ENCODE results near the gene RGP1.

DNA sequence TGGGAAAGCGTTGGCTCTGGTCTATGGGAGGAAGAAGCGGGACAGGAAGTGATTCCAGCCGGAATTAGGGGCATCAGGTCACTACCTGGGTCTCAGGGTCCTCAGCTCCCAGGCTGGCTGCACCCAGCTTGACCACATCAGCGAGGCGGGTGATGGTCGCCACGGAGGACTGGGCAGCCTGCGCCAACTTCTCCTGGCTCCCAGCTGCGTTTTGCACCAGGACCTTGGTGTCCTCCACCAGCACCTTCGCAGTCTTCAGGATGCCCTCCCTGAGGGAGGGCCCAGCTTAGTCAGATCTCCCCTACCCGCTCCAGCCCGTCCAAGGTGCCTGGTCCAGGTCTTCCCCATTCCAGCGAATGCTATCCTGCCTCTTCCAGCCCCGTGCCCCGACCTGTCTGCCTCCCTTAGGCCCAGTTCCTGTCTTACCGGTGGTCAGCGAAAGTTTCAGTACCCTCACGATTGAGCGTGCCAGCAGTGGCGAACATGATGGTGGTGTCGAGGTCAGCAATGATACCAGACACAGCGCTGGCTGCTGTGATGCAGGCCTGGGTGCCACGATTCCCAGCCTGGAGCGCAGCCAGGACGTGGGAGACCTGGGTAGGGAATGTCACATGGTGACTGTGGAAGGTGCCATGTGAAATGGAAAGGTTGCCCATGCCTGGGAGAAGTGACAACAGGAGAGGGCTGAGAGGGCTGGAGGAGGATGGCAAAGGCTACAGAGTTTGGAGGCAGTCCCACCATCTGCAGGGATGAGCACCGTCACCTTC lies 45.0 kb upstream of the RGP1 start:
- TF ChIP-seq, protein P1, sequence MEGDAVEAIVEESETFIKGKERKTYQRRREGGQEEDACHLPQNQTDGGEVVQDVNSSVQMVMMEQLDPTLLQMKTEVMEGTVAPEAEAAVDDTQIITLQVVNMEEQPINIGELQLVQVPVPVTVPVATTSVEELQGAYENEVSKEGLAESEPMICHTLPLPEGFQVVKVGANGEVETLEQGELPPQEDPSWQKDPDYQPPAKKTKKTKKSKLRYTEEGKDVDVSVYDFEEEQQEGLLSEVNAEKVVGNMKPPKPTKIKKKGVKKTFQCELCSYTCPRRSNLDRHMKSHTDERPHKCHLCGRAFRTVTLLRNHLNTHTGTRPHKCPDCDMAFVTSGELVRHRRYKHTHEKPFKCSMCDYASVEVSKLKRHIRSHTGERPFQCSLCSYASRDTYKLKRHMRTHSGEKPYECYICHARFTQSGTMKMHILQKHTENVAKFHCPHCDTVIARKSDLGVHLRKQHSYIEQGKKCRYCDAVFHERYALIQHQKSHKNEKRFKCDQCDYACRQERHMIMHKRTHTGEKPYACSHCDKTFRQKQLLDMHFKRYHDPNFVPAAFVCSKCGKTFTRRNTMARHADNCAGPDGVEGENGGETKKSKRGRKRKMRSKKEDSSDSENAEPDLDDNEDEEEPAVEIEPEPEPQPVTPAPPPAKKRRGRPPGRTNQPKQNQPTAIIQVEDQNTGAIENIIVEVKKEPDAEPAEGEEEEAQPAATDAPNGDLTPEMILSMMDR (conservative IDR thresholded peaks at IDR 0.05; ENCODE audit: low read length), result no peak
- no peak for TF ChIP-seq EZH2phosphoT487 (IDR thresholded peaks at IDR 0.05; ENCODE audit: borderline replicate concordance, low read depth, low read length)
